Osteocyte (in vitro differentiated cells): ENCODE results near the gene PTPRD. TPM values are rescaled to one million over a fixed set of nuclear protein-coding genes. Genes with fewer than 3 reads are reported as not detected.

Experiments used
- DNase-seq: peaks from one replicate; pipeline ENCODE4 v3.0.0; 2021; ENCODE audit warnings: mixed read lengths; ENCODE audit not compliant: unreplicated experiment; ENCODE audit errors: extremely low spot score
- H3K27ac Mint-ChIP-seq: one replicate; pipeline ENCODE4 v1.8.0; 2021; ENCODE audit warnings: mild to moderate bottlenecking, mixed read lengths; ENCODE audit not compliant: unreplicated experiment
- H3K27me3 Mint-ChIP-seq: one replicate; pipeline ENCODE4 v1.8.0; 2021; ENCODE audit warnings: mixed read lengths; ENCODE audit not compliant: unreplicated experiment
- H3K36me3 Mint-ChIP-seq: one replicate; pipeline ENCODE4 v1.8.0; 2021; ENCODE audit warnings: mixed read lengths; ENCODE audit not compliant: unreplicated experiment
- H3K4me1 Mint-ChIP-seq: one replicate; pipeline ENCODE4 v1.8.0; 2021; ENCODE audit warnings: mixed read lengths; ENCODE audit not compliant: unreplicated experiment
- H3K4me3 Mint-ChIP-seq: one replicate; pipeline ENCODE4 v1.8.0; 2021; ENCODE audit warnings: mild to moderate bottlenecking, moderate library complexity, mixed read lengths; ENCODE audit not compliant: unreplicated experiment
- H3K9me3 Mint-ChIP-seq: one replicate; pipeline ENCODE4 v1.8.0; 2021; ENCODE audit warnings: mixed read lengths; ENCODE audit not compliant: unreplicated experiment
- CTCF ChIP-seq: fragments of 200-600 bp; sonication (generic); IDR thresholded peaks from 2 replicates; pipeline ENCODE4 v1.5.0; 2021; ENCODE audit warnings: antibody characterized with exemption, mild to moderate bottlenecking, moderate library complexity
- total RNA-seq: library from RNA; stranded (reverse); gene quantifications from 2 replicates; pipeline ENCODE4 v1.2.1, GENCODE V29; 2021

The PTPRD gene
- total RNA-seq, 1 donor from 2014 or later, result 5.4 TPM

- no peak for DNase-seq
- Mint-ChIP-seq H3K4me1 (no peaks in the 10 kb centered on the region), H3K36me3 (no peaks in the 10 kb centered on the region), H3K4me3 (no peak overlapping the region), H3K27ac (no peak overlapping the region), H3K9me3 (no peaks in the 10 kb centered on the region), H3K27me3 (no peaks in the 10 kb centered on the region)
- TF ChIP-seq CTCF, result no peak
Measured at GRCh38 chr9:8686516-8686915, 1926.3 kb downstream of the PTPRD start.

- no peak for DNase-seq
- Mint-ChIP-seq H3K27me3 (no peaks in the 10 kb centered on the region), H3K4me1 (no peaks in the 10 kb centered on the region), H3K4me3 (no peak overlapping the region), H3K27ac (no peak overlapping the region), H3K9me3 (no peaks in the 10 kb centered on the region), H3K36me3 (no peaks in the 10 kb centered on the region)
- TF ChIP-seq CTCF, result no peak
Measured at GRCh38 chr9:8685825-8686224, 1927.0 kb downstream of the PTPRD start.

- no peak overlapping the region for H3K4me3 Mint-ChIP-seq
- no peak for TF ChIP-seq CTCF
- H3K4me1 Mint-ChIP-seq, result no peaks in the 10 kb centered on the region
- no peak overlapping the region for H3K27ac Mint-ChIP-seq
- H3K27me3 Mint-ChIP-seq, result no peaks in the 10 kb centered on the region
- H3K9me3 Mint-ChIP-seq, result no peaks in the 10 kb centered on the region
- H3K36me3 Mint-ChIP-seq, result no peaks in the 10 kb centered on the region
- no peak for DNase-seq
Measured at GRCh38 chr9:8684978-8685708, 1927.7 kb downstream of the PTPRD start.

- Mint-ChIP-seq H3K4me3 (no peak overlapping the region), H3K4me1 (no peaks in the 10 kb centered on the region), H3K9me3 (no peaks in the 10 kb centered on the region), H3K36me3 (no peaks in the 10 kb centered on the region), H3K27ac (no peak overlapping the region), H3K27me3 (no peaks in the 10 kb centered on the region)
- TF ChIP-seq CTCF, result no peak
- DNase-seq, result no peak
Measured at GRCh38 chr9:8683496-8683895, 1929.3 kb downstream of the PTPRD start.

GRCh38 chr9:8680658-8681057 lies 1932.1 kb downstream of the PTPRD start:
- Mint-ChIP-seq H3K36me3 (no peaks in the 10 kb centered on the region), H3K27ac (no peak overlapping the region), H3K27me3 (no peaks in the 10 kb centered on the region), H3K4me3 (no peak overlapping the region), H3K9me3 (no peaks in the 10 kb centered on the region), H3K4me1 (peaks cover 13% of the 10 kb centered on the region)
- no peak for TF ChIP-seq CTCF
- no peak for DNase-seq
